GM18499 (cell line): ENCODE measurements around the gene TEX101.

Experiments used
- ATAC-seq: cut with Tn5 transposase; IDR thresholded peaks from one replicate; pipeline ENCODE4 v1.9.1; 2021; ENCODE audit warnings: moderate number of reproducible peaks; ENCODE audit not compliant: insufficient read depth, unreplicated experiment

The TEX101 gene

GRCh38 chr19:43467730-43468129 lies 53.0 kb downstream of the TEX101 start:
- ATAC-seq: no peak
